ENCODE measurements around the gene SYK. TPM values are rescaled to one million over a fixed set of nuclear protein-coding genes. Genes with fewer than 3 reads are reported as not detected.

The SYK gene
- polyA plus RNA-seq, 1 of the 3 experiments (the other 2 are of a cell fraction), result not detected

GRCh38 chr9:90880066-90880465 is 78.4 kb downstream of the SYK start:
- no peaks in the 10 kb centered on the region for H3K36me3 ChIP-seq (replicated peaks in 1 of 2; ENCODE audit: control insufficient read depth in 1 of 2, insufficient read depth in 2 of 2, low read length in 1 of 2)
- no peak overlapping the region for H3K4me3 ChIP-seq (ENCODE audit: low read depth in 2 of 2, low read length in 1 of 2)
- no peak overlapping the region for H3K27ac ChIP-seq (ENCODE audit: low read depth in 2 of 2, low read length in 1 of 2)
- TF ChIP-seq NFIC (IDR thresholded peaks at IDR 0.05; ENCODE audit: borderline replicate concordance), result no peak
- no peak for TF ChIP-seq PBX3 (IDR thresholded peaks at IDR 0.05)
- TF ChIP-seq REST (IDR thresholded peaks at IDR 0.05; ENCODE audit: low read depth, low read length), result no peak
- no peak overlapping the region for H3K9ac ChIP-seq
- H3F3A ChIP-seq (replicated peaks; ENCODE audit: insufficient read depth), result peaks cover 11% of the 10 kb centered on the region
- H3K9me2 ChIP-seq, result no peaks in the 10 kb centered on the region
- no peak overlapping the region for H2AFZ ChIP-seq (ENCODE audit: low read depth)
- H4K20me1 ChIP-seq (ENCODE audit: insufficient read depth), result no peaks in the 10 kb centered on the region
- no peaks in the 10 kb centered on the region for H3K79me2 ChIP-seq (ENCODE audit: insufficient read depth)
- POLR2A ChIA-PET, result no interaction called here
- 11% methylated on average over 2 of the region's 2 CpGs for WGBS (ENCODE audit: low lambda C conversion rate)
- no peaks in the 10 kb centered on the region for H3K9me3 ChIP-seq
- no peaks in the 10 kb centered on the region for H3K4me1 ChIP-seq (ENCODE audit: control insufficient read depth in 1 of 2, insufficient read depth in 2 of 2, low read depth in 1 of 2, low read length in 1 of 2)
- no peaks in the 10 kb centered on the region; the same call in 1 of the 2 replicates for H3K27me3 ChIP-seq (ENCODE audit: insufficient read depth)
- CTCF ChIA-PET, result interaction anchor here (1.0 to 4.8 kb wide), 5 partner anchors 9 to 1282 kb away, joined by 3 to 20 read pairs (median 3); no protein-coding TSS in a partner anchor
- DNase-seq, result no peak
- no peak overlapping the region for H3K4me2 ChIP-seq

GRCh38 chr9:90880669-90881068 is 79.0 kb downstream of the SYK start:
- Histone ChIP-seq H3K9me3 (no peaks in the 10 kb centered on the region), H3K4me1 (ENCODE audit: control insufficient read depth in 1 of 2, insufficient read depth in 2 of 2, low read depth in 1 of 2, low read length in 1 of 2) (no peaks in the 10 kb centered on the region), H4K20me1 (ENCODE audit: insufficient read depth) (no peaks in the 10 kb centered on the region), H3K27ac (ENCODE audit: low read depth in 2 of 2, low read length in 1 of 2) (no peak overlapping the region), H3K9ac (no peak overlapping the region), H2AFZ (ENCODE audit: low read depth) (no peak overlapping the region), H3K4me2 (no peak overlapping the region), H3K79me2 (ENCODE audit: insufficient read depth) (no peaks in the 10 kb centered on the region), H3K27me3 (ENCODE audit: insufficient read depth) (no peaks in the 10 kb centered on the region; the same call in 1 of the 2 replicates), H3K36me3 (replicated peaks in 1 of 2; ENCODE audit: control insufficient read depth in 1 of 2, insufficient read depth in 2 of 2, low read length in 1 of 2) (no peaks in the 10 kb centered on the region), H3K9me2 (no peaks in the 10 kb centered on the region), H3F3A (replicated peaks; ENCODE audit: insufficient read depth) (peaks cover 11% of the 10 kb centered on the region), H3K4me3 (ENCODE audit: low read depth in 2 of 2, low read length in 1 of 2) (no peak overlapping the region)
- 16% methylated on average over 4 of the region's 6 CpGs for WGBS (ENCODE audit: low lambda C conversion rate)
- DNase-seq, result no peak
- ChIA-PET POLR2A (no interaction called here), CTCF (interaction anchor here (1.0 to 4.8 kb wide), 3 partner anchors 10 to 1283 kb away, joined by 3 to 20 read pairs (median 3); no protein-coding TSS in a partner anchor)
- TF ChIP-seq FOXM1 (IDR thresholded peaks at IDR 0.05; ENCODE audit: low read depth) (no peak), GATA2 (CRISPR knock-in tag; IDR thresholded peaks at IDR 0.05) (no peak), SMC3 (IDR thresholded peaks at IDR 0.05; ENCODE audit: low read depth, low read length) (no peak), FOXJ3 (CRISPR knock-in tag; IDR thresholded peaks at IDR 0.05) (no peak), ELF1 (IDR thresholded peaks at IDR 0.05) (no peak), YY1 (IDR thresholded peaks at IDR 0.05; ENCODE audit: low read depth) (no peak), FOSL2 (IDR thresholded peaks at IDR 0.05; ENCODE audit: borderline replicate concordance, low read depth) (no peak), MAX (IDR thresholded peaks at IDR 0.05; ENCODE audit: low read depth) (no peak), USF2 (IDR thresholded peaks at IDR 0.05; ENCODE audit: borderline replicate concordance, low read depth, low read length) (no peak), PBX3 (IDR thresholded peaks at IDR 0.05) (no peak), MXI1 (IDR thresholded peaks at IDR 0.05; ENCODE audit: low read depth, low read length) (no peak), EZH2phosphoT487 (IDR thresholded peaks at IDR 0.05; ENCODE audit: borderline replicate concordance, low read depth) (no peak), ZBTB33 (IDR thresholded peaks at IDR 0.05; ENCODE audit: borderline replicate concordance, low read depth) (no peak), NRF1 (IDR thresholded peaks at IDR 0.05; ENCODE audit: low read depth, low read length) (no peak), EP300 (IDR thresholded peaks at IDR 0.05; ENCODE audit: borderline replicate concordance in 1 of 2, low read depth in 1 of 2, low read length in 1 of 2) (no peak), JUND (IDR thresholded peaks at IDR 0.05) (no peak)
